CD4-positive, alpha-beta T cell (primary cell): ENCODE results near the gene PIEZO1. TPM values are rescaled to one million over a fixed set of nuclear protein-coding genes. Genes with fewer than 3 reads are reported as not detected.

Experiments used
- ATAC-seq: fragments of 200-7000 bp; cut with Tn5 transposase; one replicate; pipeline ENCODE4 v1.10.0; 2022; ENCODE audit warnings: mild to moderate bottlenecking; ENCODE audit not compliant: poor library complexity
- CTCF ChIA-PET: fragments of 350-600 bp; sonication (Branson Sonifier 250); formaldehyde crosslinking; loops from one replicate; lab custom pipeline; 2021; ENCODE audit warnings: antibody characterized with exemption, inconsistent platforms; lab: Charles Lee
- POLR2A ChIA-PET: fragments of 350-600 bp; sonication (Branson Sonifier 250); formaldehyde crosslinking; loops from one replicate; lab custom pipeline; 2021; ENCODE audit warnings: antibody characterized with exemption, inconsistent platforms; lab: Charles Lee
- DNase-seq, 14 experiments: peaks; one replicate each; pipeline ENCODE4 v3.0.0-alpha.2; 2013 to 2020; ENCODE audit warnings: mixed read lengths in 2 of 14
- H3K27ac ChIP-seq, 2 donors: one replicate each; pipeline versions ENCODE4 v1.5.1 to v1.7.0; 2013; ENCODE audit warnings: low read length in 2 of 2, low read depth in 1 of 2, mild to moderate bottlenecking in 1 of 2
- H3K27me3 ChIP-seq, 2 experiments: 1 replicate in 1 of 2; 2 replicates in 1 of 2; pipeline versions ENCODE4 v1.6.1 to v1.7.0; 2013; ENCODE audit warnings: low read length in 2 of 2, control low read depth in 1 of 2, mild to moderate bottlenecking in 1 of 2, moderate library complexity in 1 of 2; ENCODE audit not compliant: insufficient read depth in 2 of 2, control insufficient read depth in 1 of 2
- H3K36me3 ChIP-seq: one replicate; pipeline ENCODE4 v1.6.1; 2013; ENCODE audit warnings: low read length, control low read depth; ENCODE audit not compliant: insufficient read depth
- H3K4me1 ChIP-seq: one replicate; pipeline ENCODE4 v1.6.1; 2013; ENCODE audit warnings: low read length, control low read depth; ENCODE audit not compliant: insufficient read depth
- H3K4me3 ChIP-seq: one replicate; pipeline ENCODE4 v1.5.1; 2013; ENCODE audit warnings: mild to moderate bottlenecking, low read length, moderate library complexity
- H3K9me3 ChIP-seq, 2 experiments: 1 replicate in 1 of 2; 2 replicates in 1 of 2; pipeline versions ENCODE4 v1.6.1 to v1.7.0; 2013; ENCODE audit warnings: low read length in 2 of 2, mild to moderate bottlenecking in 2 of 2, control low read depth in 1 of 2, moderate library complexity in 1 of 2; ENCODE audit not compliant: control insufficient read depth in 1 of 2, insufficient read depth in 1 of 2
- H3K27ac Mint-ChIP-seq: one replicate; pipeline ENCODE4 v1.8.0; 2020; ENCODE audit warnings: mixed read lengths
- H3K27me3 Mint-ChIP-seq: one replicate; pipeline ENCODE4 v1.8.0; 2021; ENCODE audit warnings: mixed read lengths
- H3K36me3 Mint-ChIP-seq: one replicate; pipeline ENCODE4 v1.8.0; 2021; ENCODE audit warnings: low read depth, mixed read lengths
- H3K4me1 Mint-ChIP-seq: one replicate; pipeline ENCODE4 v1.8.0; 2021; ENCODE audit warnings: low read depth, mixed read lengths
- H3K4me3 Mint-ChIP-seq: one replicate; pipeline ENCODE4 v1.8.0; 2020; ENCODE audit warnings: mild to moderate bottlenecking, mixed read lengths
- H3K9me3 Mint-ChIP-seq: one replicate; pipeline ENCODE4 v1.8.0; 2020; ENCODE audit warnings: mixed read lengths
- intact Hi-C, 2 experiments: fragments of 100-400 bp; cut with DNase I in 1 of 2; cut with micrococcal nuclease in 1 of 2; formaldehyde crosslinking; loops; one replicate each; pipeline versions ENCODE4 v1.15.1 to v1.9.0; 2023 to 2025; cut with DNase I, micrococcal nuclease
- total RNA-seq, 174 experiments: library from RNA in 2 of 174; stranded (reverse) in 2 of 174; gene quantifications; one replicate each; pipeline ENCODE4 v1.2.3 and lab custom pipeline; 2021 to 2026
- TF ChIP-seq, protein P1 (sequence below): fragments of 200-600 bp; IDR thresholded peaks from one replicate; pipeline ENCODE4 v1.8.0; 2022; ENCODE audit warnings: antibody characterized with exemption, mild to moderate bottlenecking

PIEZO1 gene
- total RNA-seq, 2 experiments from 2014 or later = 142 to 146 TPM

DNA sequence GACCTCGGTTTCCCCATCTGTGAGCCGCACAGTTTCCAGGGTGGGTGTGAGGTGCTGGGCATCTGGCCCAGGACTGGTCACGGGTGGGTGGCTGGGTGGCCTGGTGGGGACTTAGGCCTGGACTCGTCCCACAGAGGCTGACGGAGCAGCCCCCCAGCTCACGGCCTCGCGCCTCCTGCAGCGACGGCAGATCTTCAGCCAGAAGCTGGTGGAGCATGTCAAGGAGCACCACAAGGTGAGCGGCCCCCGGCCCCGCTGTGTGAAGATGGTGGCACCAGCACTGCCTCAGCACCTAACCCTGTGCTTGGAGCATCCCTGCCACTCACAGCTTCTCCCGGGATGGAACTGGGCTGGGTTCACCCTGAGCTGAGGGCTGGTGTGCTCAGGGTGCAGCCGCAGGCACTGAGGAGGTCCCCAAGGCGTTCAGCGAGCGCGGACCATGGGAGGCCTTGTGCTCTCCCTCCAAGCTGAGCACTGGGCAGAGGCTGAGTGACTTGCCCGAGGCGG is 20.9 kb upstream of the PIEZO1 start:
- TF ChIP-seq, protein P1, sequence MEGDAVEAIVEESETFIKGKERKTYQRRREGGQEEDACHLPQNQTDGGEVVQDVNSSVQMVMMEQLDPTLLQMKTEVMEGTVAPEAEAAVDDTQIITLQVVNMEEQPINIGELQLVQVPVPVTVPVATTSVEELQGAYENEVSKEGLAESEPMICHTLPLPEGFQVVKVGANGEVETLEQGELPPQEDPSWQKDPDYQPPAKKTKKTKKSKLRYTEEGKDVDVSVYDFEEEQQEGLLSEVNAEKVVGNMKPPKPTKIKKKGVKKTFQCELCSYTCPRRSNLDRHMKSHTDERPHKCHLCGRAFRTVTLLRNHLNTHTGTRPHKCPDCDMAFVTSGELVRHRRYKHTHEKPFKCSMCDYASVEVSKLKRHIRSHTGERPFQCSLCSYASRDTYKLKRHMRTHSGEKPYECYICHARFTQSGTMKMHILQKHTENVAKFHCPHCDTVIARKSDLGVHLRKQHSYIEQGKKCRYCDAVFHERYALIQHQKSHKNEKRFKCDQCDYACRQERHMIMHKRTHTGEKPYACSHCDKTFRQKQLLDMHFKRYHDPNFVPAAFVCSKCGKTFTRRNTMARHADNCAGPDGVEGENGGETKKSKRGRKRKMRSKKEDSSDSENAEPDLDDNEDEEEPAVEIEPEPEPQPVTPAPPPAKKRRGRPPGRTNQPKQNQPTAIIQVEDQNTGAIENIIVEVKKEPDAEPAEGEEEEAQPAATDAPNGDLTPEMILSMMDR = no peak
- ChIA-PET POLR2A (interaction anchor here (0.7 to 2.4 kb wide), 4 partner anchors 11 to 51 kb away, joined by 3 to 6 read pairs (median 4); partner anchors contain the start of genes GALNS and TRAPPC2L), CTCF (no interaction called here)
- H3K9me3 Mint-ChIP-seq = no peaks in the 10 kb centered on the region
- H3K4me1 ChIP-seq = peaks cover 42% of the 10 kb centered on the region
- ATAC-seq (no peak), DNase-seq (no peak)
- H3K9me3 ChIP-seq = no peaks in the 10 kb centered on the region
- H3K4me3 ChIP-seq = no peak overlapping the region
- peaks cover 15% of the 10 kb centered on the region for H3K4me1 Mint-ChIP-seq
- no peaks in the 10 kb centered on the region for H3K27me3 Mint-ChIP-seq
- peaks cover 23% of the 10 kb centered on the region for H3K36me3 ChIP-seq
- H3K4me3 Mint-ChIP-seq = no peak overlapping the region
- H3K27ac ChIP-seq = no peak overlapping the region
- intact Hi-C loops = no loop called here
- no peaks in the 10 kb centered on the region for H3K27me3 ChIP-seq
- no peak overlapping the region for H3K27ac Mint-ChIP-seq
- peaks cover 4% of the 10 kb centered on the region for H3K36me3 Mint-ChIP-seq

DNA sequence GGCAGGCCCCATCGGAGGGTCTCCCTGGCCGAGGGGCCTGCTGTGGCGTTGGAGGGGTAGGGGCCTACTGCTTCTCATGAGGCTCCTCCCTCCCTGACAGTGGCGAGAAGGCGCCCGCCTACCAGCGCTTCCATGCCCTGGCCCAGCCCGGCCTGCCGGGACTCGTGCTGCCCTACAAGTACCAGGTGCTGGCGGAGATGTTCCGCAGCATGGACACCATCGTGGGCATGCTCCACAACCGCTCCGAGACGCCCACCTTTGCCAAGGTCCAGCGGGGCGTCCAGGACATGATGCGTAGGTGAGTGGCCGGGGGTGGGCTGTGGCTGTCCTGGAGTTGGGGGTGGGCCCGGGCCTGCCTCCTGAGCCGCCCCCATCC is 20.3 kb upstream of the PIEZO1 start:
- H3K4me3 ChIP-seq = no peak overlapping the region
- no peaks in the 10 kb centered on the region for H3K27me3 ChIP-seq
- H3K36me3 Mint-ChIP-seq = peaks cover 4% of the 10 kb centered on the region
- no peak overlapping the region for H3K4me3 Mint-ChIP-seq
- TF ChIP-seq, protein P1 = no peak
- intact Hi-C loops = no loop called here
- ATAC-seq = no peak
- POLR2A ChIA-PET = interaction anchor here (1.0 to 1.6 kb wide), 2 partner anchors 11 to 52 kb away, joined by 3 to 5 read pairs; partner anchors contain the start of genes GALNS and TRAPPC2L
- H3K4me1 Mint-ChIP-seq = peaks cover 21% of the 10 kb centered on the region
- H3K9me3 Mint-ChIP-seq = no peaks in the 10 kb centered on the region
- H3K4me1 ChIP-seq = peaks cover 39% of the 10 kb centered on the region
- peaks cover 23% of the 10 kb centered on the region for H3K36me3 ChIP-seq
- CTCF ChIA-PET = interaction anchor here (1.2 kb wide), 1 partner anchor 10 kb away, joined by 3 read pairs; no protein-coding TSS in a partner anchor
- no peak overlapping the region for H3K27ac ChIP-seq
- H3K9me3 ChIP-seq = no peaks in the 10 kb centered on the region
- H3K27ac Mint-ChIP-seq = no peak overlapping the region
- no peaks in the 10 kb centered on the region for H3K27me3 Mint-ChIP-seq
- DNase-seq = peak in 2 of 14 experiments; percentile 33 to 41

DNA sequence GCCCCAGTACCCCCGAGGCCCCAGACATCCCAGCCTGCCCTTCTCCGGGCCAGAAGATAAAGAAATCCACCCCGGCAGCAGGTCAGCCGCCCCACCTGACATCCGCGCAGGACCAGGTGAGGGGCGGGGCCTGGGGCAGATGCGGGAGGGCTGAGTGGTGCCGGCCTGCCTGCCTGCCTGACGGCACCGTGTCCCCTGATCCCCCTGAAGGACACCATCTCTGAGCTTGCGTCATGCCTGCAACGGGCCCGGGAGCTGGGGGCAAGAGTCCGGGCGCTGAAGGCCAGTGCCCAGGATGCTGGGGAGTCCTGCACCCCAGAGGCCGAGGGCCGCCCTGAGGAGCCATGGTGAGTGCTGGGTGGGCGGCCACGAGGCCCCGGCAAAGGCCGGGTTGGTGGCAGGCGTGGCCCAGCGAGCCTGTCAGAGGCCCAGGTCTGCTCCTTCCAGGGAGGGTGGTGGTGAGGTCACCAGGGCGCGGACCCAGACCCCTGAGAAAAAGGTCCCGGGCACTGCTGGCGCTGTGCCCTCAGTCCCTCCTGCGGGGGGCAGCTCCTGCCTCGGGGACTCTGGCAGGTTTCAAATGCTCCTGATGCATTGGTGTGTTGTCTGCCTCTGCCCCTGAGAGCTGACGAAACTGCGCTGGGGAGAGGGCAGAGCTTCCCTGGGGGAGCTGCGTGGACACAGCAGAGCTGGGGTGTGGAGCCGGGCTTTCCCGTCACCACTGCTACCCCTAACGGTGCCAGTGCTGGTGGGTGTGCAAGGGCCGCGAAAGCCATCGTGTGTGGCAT is 19.7 kb upstream of the PIEZO1 start:
- Histone ChIP-seq H3K27ac (no peak overlapping the region), H3K4me1 (peaks cover 39% of the 10 kb centered on the region), H3K4me3 (no peak overlapping the region), H3K9me3 (no peaks in the 10 kb centered on the region), H3K27me3 (no peaks in the 10 kb centered on the region), H3K36me3 (peaks cover 17% of the 10 kb centered on the region)
- no peaks in the 10 kb centered on the region for H3K27me3 Mint-ChIP-seq
- H3K4me1 Mint-ChIP-seq = peaks cover 26% of the 10 kb centered on the region
- no peaks in the 10 kb centered on the region for H3K9me3 Mint-ChIP-seq
- ChIA-PET POLR2A (interaction anchor here (1.0 to 1.2 kb wide), 2 partner anchors 10 to 101 kb away, joined by 3 read pairs; no protein-coding TSS in a partner anchor), CTCF (interaction anchor here (1.2 kb wide), 1 partner anchor 11 kb away, joined by 3 read pairs; no protein-coding TSS in a partner anchor)
- peaks cover 4% of the 10 kb centered on the region for H3K36me3 Mint-ChIP-seq
- intact Hi-C loops = no loop called here
- TF ChIP-seq, protein P1 = no peak
- no peak overlapping the region for H3K27ac Mint-ChIP-seq
- peak overlapping the region; percentile 48 for H3K4me3 Mint-ChIP-seq
- ATAC-seq = no peak
- DNase-seq = peak in 3 of 14 experiments; percentile 42 to 58 (median 43)
